Right lung (tissue), 5 donors: ENCODE measurements around the gene LYPD1. TPM values are rescaled to one million over a fixed set of nuclear protein-coding genes. Genes with fewer than 3 reads are reported as not detected.

ENCODE experiments used
- DNase-seq, 2 donors: peaks; one replicate each; pipeline ENCODE4 v3.0.0-alpha.2; 2013
- polyA plus RNA-seq, 5 donors: library from polyadenylated mRNA; unstranded; fragments of 120-200 nt; gene quantifications; one replicate each; pipeline versions ENCODE4 v1.2.1 to v1.2.3, GENCODE V29; 2013; ENCODE audit warnings: inconsistent platforms in 1 of 5, low replicate concordance in 1 of 5; ENCODE audit not compliant: insufficient read length in 5 of 5, insufficient read depth in 1 of 5

LYPD1 gene
- polyA plus RNA-seq, 5 donors, result 0.32 to 1.5 (median 1.1) TPM

- DNase-seq, result no peak
Observed at GRCh38 chr2:132597166-132597565, 72.8 kb downstream of the LYPD1 start.

- DNase-seq, result no peak
Observed at GRCh38 chr2:132595693-132596092, 74.3 kb downstream of the LYPD1 start.

- DNase-seq, result no peak
Observed at GRCh38 chr2:132595186-132595585, 74.8 kb downstream of the LYPD1 start.
